NCI-H187 (cell line): ENCODE data around the gene COG5.

Experiments
- DNase-seq, 2 experiments: peaks; one replicate each; lab custom pipeline; 2025; lab: John Stamatoyannopoulos, UW

Gene COG5

GRCh38 chr7:107154826-107155225 lies 408.9 kb downstream of the COG5 start:
- DNase-seq, result no peak

DNA sequence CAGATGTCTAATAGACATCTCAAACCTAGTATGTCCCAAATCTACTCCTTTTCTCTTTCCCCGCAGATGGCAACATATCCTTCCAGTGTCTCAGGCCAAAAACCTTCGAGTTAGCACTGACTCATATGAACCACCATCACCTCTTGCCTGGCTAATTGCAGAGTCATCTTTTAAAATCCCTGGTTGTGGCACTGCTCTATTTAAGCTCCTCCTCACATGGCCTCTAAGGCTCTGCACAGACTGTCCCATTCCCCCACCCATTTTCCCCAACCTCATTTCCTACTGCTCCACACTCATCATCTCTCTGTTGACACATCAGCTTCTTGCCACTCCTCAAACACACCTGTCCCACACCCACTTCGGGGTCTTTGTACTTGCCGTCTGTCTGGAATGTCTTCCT lies 411.7 kb downstream of the COG5 start:
- DNase-seq, result no peak
